ENCODE results near the gene GLRA1.
"Not testable (repeated sequence)": the region's sequence is repeated elsewhere in the genome, so short reads cannot be mapped to it uniquely, and the experiment has no call there.

The GLRA1 gene

DNA sequence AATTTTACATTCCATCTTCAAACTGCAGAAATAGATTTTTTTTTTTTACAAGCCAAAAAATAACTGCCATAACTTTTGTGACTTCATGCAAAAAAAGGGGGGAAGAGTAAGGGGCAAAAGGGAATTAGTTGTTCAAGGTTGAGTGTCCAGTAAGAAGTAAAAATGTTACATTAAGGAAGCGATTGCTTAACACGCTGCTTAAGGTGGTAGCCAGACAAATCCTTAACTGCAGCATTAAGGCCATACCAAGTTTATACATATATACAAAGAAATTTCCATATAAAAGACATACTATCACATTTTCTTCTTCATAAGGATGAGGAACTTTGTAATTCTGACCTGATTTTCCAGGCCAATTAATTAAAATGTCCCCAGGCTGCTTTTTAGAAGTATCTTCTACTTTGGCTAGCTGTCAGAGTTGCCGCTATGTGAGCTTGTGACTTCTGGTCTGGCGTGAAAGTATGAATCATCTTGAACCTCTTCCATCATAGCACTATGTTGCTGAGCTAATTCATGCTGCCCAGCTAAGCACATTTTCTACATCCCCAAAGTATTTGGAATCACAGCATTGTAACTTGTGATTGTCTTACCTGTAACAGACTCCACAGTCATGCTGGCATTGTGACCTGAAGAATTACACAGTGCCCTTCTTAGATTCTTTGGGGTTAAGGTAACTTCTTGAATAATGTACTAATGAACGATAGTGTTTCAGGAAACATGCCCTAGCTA is 112.9 kb downstream of the GLRA1 start:
- DNase-seq = no peak

GRCh38 chr5:151810897-151811296 is 113.8 kb downstream of the GLRA1 start:
- DNase-seq = no peak

DNA sequence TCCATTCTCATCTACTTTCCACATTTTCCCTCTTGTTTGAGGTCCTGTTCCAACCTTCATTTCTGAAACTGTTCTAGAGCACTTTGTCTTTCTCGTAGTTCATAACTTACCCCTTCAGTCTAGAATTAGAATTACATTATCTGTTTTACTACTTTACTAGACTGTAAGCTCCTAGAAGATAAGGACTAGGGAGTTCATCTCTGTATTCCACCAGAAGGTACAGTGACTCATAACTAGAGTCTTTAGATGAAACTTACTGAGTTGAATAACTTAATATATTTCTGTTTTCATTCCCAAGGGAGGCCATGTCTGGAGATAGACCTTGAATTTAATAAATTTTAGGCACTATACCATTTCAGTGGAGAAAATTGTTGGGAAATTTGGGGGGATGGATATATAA is 114.2 kb downstream of the GLRA1 start:
- no peak for DNase-seq

- no peak for DNase-seq
Observed at GRCh38 chr5:151808451-151809169, 116.0 kb downstream of the GLRA1 start.

- DNase-seq = no peak
Observed at GRCh38 chr5:151805414-151806223, 119.0 kb downstream of the GLRA1 start.

- no peak for DNase-seq
Observed at GRCh38 chr5:151800532-151800931, 124.1 kb downstream of the GLRA1 start.

- no peak for DNase-seq
Observed at GRCh38 chr5:151799407-151799806, 125.2 kb downstream of the GLRA1 start.

GRCh38 chr5:151798674-151799073 is 126.0 kb downstream of the GLRA1 start:
- no peak for DNase-seq

- no peak for DNase-seq
Observed at GRCh38 chr5:151795426-151795825, 129.2 kb downstream of the GLRA1 start.

DNA sequence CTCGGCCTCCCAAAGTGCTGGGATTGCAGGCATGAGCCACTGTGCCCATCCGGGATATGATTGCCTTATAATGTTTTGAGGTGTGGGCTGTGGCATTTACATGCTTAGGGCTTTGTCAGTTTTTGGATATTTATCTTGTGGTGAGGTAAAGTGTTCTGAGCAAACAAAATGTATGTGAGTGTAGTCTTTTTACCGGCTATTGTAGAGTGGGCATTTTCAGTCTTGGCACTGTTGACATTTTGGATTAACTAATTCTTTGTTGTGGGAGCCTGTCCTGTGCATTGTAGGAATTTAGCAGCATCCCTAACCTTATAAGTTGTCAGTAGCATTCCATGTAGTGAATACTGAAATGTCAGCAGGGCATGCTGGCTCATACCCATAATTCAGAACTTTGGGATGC is 131.3 kb downstream of the GLRA1 start:
- DNase-seq = no peak

GRCh38 chr5:151787817-151788216 is 136.8 kb downstream of the GLRA1 start:
- DNase-seq = no peak

DNA sequence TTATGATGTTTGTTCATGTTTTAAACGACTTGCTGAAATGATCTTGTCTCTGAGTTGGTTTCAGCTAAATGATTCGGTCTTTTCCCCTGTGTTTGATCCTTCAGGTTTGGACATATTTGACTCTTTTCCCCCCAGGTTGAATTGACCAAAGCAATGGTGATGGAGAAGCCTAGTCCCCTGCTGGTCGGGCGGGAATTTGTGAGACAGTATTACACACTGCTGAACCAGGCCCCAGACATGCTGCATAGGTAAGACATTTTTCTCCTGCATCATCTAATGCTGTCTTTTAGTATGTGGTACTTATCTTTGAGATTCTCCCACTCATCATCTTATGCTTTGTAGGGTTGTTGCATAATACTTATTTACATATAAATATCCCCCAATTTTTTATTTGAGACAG is 138.2 kb downstream of the GLRA1 start:
- no peak for DNase-seq

- no peak for DNase-seq
Observed at GRCh38 chr5:151784141-151784540, 140.5 kb downstream of the GLRA1 start.

- not testable (repeated sequence) for DNase-seq
Observed at GRCh38 chr5:151783664-151784063, 141.0 kb downstream of the GLRA1 start.

DNA sequence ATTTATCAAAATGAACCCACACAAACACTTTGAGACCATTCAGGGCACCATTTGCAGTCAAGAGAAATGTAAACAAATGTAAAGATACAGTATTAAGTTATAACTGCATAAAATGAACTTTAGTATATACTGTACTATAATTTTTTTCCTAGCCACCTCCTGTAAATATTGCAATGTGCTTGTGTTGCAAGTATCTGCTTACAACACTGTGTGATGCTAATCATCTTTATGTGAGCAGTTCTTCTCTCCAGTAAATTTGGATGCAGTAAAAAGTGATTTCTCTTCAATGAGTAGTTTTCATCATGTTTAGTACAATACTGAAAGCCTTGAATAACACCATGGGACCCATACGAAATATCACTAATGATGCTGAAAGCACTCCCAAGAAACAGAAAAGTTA is 143.4 kb downstream of the GLRA1 start:
- DNase-seq = no peak

DNA sequence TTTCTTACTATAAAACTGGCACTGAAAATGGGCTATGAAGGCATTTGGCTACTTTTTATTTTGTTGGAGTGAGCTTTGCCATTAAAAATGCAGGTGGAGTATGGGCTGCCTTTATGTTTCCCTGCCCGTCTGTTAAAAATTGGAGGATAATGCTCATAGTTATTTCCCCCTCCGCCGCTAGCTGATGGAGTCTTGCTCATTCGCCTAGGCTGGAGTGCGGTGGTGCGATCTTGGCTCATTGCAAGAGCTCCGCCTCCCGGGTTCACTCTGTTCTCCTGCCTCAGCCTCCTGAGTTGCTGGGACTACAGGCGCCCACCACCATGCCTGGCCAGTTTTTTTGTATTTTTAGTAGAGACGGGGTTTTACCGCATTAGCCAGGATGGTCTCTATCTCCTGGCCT is 144.3 kb downstream of the GLRA1 start:
- no peak for DNase-seq

DNA sequence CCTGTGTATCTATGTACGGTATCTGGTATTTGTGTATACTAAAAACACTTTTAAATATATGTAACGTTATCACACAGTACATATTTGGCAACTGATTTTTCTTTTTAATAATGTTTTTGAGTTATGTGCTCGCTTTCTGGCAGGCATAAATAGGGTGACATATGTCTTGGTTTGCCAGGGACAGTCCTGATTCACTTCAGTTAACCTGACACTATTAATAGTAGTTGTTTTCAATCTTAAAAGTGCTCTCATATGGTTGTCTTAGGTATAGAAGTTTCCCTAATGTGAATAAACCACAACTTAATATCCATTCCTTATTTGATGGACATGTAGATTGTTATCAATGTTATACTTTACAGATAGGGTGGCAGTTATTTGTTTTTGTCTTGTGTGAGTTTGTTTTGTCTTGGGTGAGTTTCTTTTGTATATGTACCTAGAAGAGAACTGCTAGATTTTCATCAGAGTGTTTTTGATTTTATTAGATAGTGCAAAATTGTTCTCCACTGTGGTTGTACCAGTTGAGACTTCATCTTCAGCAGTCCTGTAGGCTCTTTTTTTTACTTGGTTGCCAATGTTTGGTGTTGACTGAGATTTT is 145.0 kb downstream of the GLRA1 start:
- no peak for DNase-seq

DNA sequence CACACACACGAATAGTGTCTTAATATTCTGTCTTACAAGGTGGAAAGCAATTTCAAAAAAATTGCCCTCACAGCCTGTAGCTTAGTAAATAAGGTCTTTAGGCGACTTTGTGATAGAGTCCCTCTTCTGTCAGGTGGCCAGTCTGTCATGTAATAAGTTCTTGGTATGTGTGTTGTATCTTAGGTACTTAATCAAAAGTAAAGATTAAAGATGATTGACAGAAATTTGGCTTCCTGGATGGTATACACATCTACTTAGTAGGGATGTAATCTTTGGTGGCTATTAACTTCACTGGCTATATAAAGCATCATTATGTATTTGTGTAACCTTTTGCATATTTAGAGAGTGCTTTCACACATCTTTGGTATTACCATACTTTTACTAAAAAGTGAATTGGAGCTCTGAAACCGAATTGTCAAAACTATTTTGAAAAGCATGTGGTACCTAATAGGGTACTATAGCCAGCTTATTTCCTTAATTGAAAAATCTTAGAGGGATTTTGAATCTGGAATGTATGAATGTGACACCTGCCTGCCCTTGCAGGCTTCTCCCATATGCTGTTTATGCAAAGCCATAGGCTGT is 149.5 kb downstream of the GLRA1 start:
- DNase-seq = no peak

DNA sequence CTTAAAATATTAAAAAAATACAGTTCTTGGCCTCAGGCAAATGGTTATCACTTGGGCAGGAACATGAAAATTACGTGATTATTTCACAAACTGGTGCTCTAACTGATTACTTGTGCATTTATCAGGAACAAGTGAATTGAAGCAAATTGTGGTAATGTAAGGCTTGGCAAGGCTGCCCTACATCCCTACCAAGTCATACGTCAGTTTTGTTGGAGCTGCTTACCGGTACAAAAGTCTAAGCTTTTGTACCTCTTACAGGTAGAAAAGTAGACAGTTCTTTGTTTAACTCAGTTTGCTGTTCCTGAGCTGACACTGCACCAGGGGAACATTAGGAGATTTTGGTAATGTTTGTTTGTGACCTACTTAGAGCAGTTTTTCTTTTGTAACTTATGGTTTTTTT is 150.7 kb downstream of the GLRA1 start:
- no peak for DNase-seq

DNA sequence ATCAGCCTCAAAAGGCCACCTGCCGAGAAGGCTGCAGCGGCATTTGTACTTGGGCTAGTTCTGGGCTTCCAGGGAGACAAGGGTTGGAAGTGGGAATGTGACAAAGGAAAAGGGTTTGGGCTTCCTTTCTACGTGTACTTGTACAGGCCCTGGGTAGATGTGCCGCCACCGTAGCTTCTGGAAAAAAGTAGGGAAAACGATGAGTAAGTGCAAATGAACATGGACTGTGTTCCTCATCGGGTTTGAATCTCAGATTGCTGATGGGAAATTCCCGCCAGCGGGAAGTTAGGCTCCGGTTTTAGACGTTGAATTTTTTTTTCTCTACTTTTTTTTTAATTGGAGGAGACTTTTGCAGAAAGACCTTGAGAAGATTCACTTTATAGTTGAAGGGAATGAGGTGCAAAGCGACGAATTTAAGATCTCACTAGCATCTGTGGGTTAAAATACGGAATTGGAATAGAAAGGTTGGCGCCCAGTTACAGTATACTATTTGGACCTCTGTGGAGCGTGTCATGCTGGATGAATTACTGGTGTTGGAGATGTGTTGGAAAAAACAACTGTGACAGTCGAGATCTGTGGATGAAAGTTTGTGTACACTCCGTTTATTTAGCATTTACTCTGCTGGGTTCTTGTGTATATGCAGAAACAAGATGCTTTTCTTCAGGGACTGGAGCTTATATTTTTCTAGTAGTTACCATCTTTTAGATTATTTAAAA is 151.6 kb downstream of the GLRA1 start:
- DNase-seq = no peak

Data from NCI-H510A treated with DMSO at 0.1 percent for 48 hours (cell line).